H1 (cell line): ENCODE data around the gene ITPKB. TPM values are rescaled to one million over a fixed set of nuclear protein-coding genes. Genes with fewer than 3 reads are reported as not detected.

ENCODE experiments used
- CTCF ChIA-PET: fragments of 300-600 bp; sonication (Branson Sonifier 250); formaldehyde crosslinking; loops from one replicate; lab custom pipeline; 2021; ENCODE audit not compliant: partially characterized antibody; lab: Charles Lee
- POLR2A ChIA-PET: fragments of 300-600 bp; sonication (Branson Sonifier 250); formaldehyde crosslinking; loops from one replicate; lab custom pipeline; 2021; ENCODE audit warnings: inconsistent platforms; ENCODE audit not compliant: partially characterized antibody; lab: Charles Lee
- DNase-seq, 2 experiments: peaks; one replicate each; pipeline versions ENCODE4 v3.0.0 to v3.0.0-alpha.2; 2010 to 2022; ENCODE audit warnings: low spot score in 2 of 2, low read depth in 1 of 2, mixed read lengths in 1 of 2
- FAIRE-seq: peaks from 2 replicates; lab custom pipeline; 2011; peaks lifted over from hg19 to GRCh38; lab: Jason Lieb, UNC
- H2AFZ ChIP-seq: 2 replicates; pipeline ENCODE4 v1.8.1; 2012; ENCODE audit warnings: low read length, inconsistent platforms
- H2AK5ac ChIP-seq: 2 replicates; pipeline ENCODE4 v1.6.1; 2013; ENCODE audit warnings: low read depth, low read length
- H2BK120ac ChIP-seq: replicated peaks from 2 replicates; pipeline ENCODE3; 2013; ENCODE audit warnings: low read depth, low read length, inconsistent platforms
- H2BK12ac ChIP-seq: 2 replicates; pipeline ENCODE4 v1.6.1; 2013; ENCODE audit warnings: low read depth, low read length
- H2BK15ac ChIP-seq: 2 replicates; pipeline ENCODE4 v1.6.1; 2013; ENCODE audit warnings: low read length
- H2BK20ac ChIP-seq: 2 replicates; pipeline ENCODE4 v1.6.1; 2013; ENCODE audit warnings: low read length
- H2BK5ac ChIP-seq: 2 replicates; pipeline ENCODE4 v1.6.1; 2013; ENCODE audit warnings: low read depth, low read length
- H3K14ac ChIP-seq: 2 replicates; pipeline ENCODE4 v1.6.1; 2013; ENCODE audit warnings: inconsistent platforms; ENCODE audit not compliant: insufficient read length
- H3K18ac ChIP-seq: 2 replicates; pipeline ENCODE4 v1.6.1; 2013; ENCODE audit warnings: low read length; ENCODE audit errors: extremely low read depth
- H3K23ac ChIP-seq: 2 replicates; pipeline ENCODE4 v1.6.1; 2013; ENCODE audit warnings: inconsistent platforms; ENCODE audit not compliant: insufficient read length
- H3K23me2 ChIP-seq: 2 replicates; pipeline ENCODE4 v1.6.1; 2013; ENCODE audit warnings: low read depth, low read length
- H3K27ac ChIP-seq: 2 replicates; pipeline ENCODE4 v1.6.1; 2011; ENCODE audit warnings: low read depth, low read length, inconsistent platforms
- H3K27me3 ChIP-seq, 4 experiments: replicated peaks in 1 of 4; 1 replicate in 1 of 4; 2 replicates in 3 of 4; pipeline versions ENCODE4 v1.6.1 to v1.8.1; 2011 to 2013; ENCODE audit warnings: low read length in 3 of 4, mild to moderate bottlenecking in 3 of 4, inconsistent platforms in 2 of 4, mixed read lengths in 2 of 4, moderate library complexity in 1 of 4; ENCODE audit not compliant: control insufficient read depth in 3 of 4, insufficient read depth in 3 of 4; ENCODE audit errors: extremely low read depth in 1 of 4
- H3K36me3 ChIP-seq, 4 experiments: 2 replicates each; pipeline versions ENCODE4 v1.6.1 to v1.8.1; 2011 to 2013; ENCODE audit warnings: mild to moderate bottlenecking in 4 of 4, low read length in 3 of 4, moderate library complexity in 2 of 4, control low read depth in 1 of 4, inconsistent platforms in 1 of 4; ENCODE audit not compliant: insufficient read depth in 4 of 4, control insufficient read depth in 2 of 4
- H3K4ac ChIP-seq: replicated peaks from 2 replicates; pipeline ENCODE3; 2013; ENCODE audit warnings: low read length, low read depth, mixed read lengths, inconsistent platforms; ENCODE audit not compliant: insufficient read length
- H3K4me1 ChIP-seq, 4 experiments: replicated peaks in 1 of 4; 1 replicate in 1 of 4; 2 replicates in 3 of 4; pipeline versions ENCODE4 v1.6.1 to v1.8.1; 2011 to 2013; ENCODE audit warnings: low read length in 3 of 4, inconsistent platforms in 2 of 4, mixed read lengths in 1 of 4; ENCODE audit not compliant: insufficient read depth in 4 of 4, control insufficient read depth in 3 of 4
- H3K4me2 ChIP-seq, 2 experiments: 2 replicates each; pipeline versions ENCODE4 v1.6.1 to v1.8.1; 2011 to 2013; ENCODE audit warnings: low read depth in 2 of 2, low read length in 2 of 2, control low read depth in 1 of 2, inconsistent platforms in 1 of 2, mild to moderate bottlenecking in 1 of 2; ENCODE audit not compliant: insufficient read depth in 1 of 2
- H3K4me3 ChIP-seq, 4 experiments: fragments of 200-600, 300-600 bp in 1 of 4; sonication (generic), shearing (Covaris generic), sonication (Bioruptor Twin) in 1 of 4; 2 replicates each; pipeline versions ENCODE4 v1.5.1 to v1.8.1; 2011 to 2016; ENCODE audit warnings: low read length in 4 of 4, low read depth in 3 of 4, control low read depth in 2 of 4, inconsistent platforms in 2 of 4, mild to moderate bottlenecking in 2 of 4, mixed read lengths in 1 of 4, moderate library complexity in 1 of 4; ENCODE audit not compliant: insufficient read depth in 2 of 4; ENCODE audit errors: extremely low read depth in 1 of 4
- H3K56ac ChIP-seq: replicated peaks from 2 replicates; pipeline ENCODE3; 2013; ENCODE audit warnings: low read depth, mild to moderate bottlenecking, mixed read lengths, low read length, inconsistent platforms; ENCODE audit not compliant: insufficient read length
- H3K79me1 ChIP-seq: 2 replicates; pipeline ENCODE4 v1.6.1; 2013; ENCODE audit warnings: low read depth, low read length, control low read depth
- H3K79me2 ChIP-seq, 2 experiments: 2 replicates each; pipeline versions ENCODE4 v1.6.1 to v1.8.1; 2012 to 2013; ENCODE audit warnings: low read length in 2 of 2, mild to moderate bottlenecking in 2 of 2, inconsistent platforms in 1 of 2; ENCODE audit not compliant: insufficient read depth in 2 of 2, control insufficient read depth in 1 of 2
- H3K9ac ChIP-seq, 4 experiments: replicated peaks in 1 of 4; 1 replicate in 1 of 4; 2 replicates in 3 of 4; pipeline versions ENCODE4 v1.6.1 to v1.8.1; 2011 to 2013; ENCODE audit warnings: low read depth in 3 of 4, low read length in 3 of 4, control low read depth in 2 of 4, mild to moderate bottlenecking in 2 of 4, moderate library complexity in 2 of 4, inconsistent platforms in 1 of 4; ENCODE audit errors: extremely low read depth in 1 of 4
- H3K9me3 ChIP-seq, 2 experiments: 2 replicates each; pipeline versions ENCODE4 v1.6.1 to v1.8.1; 2012 to 2013; ENCODE audit warnings: mild to moderate bottlenecking in 2 of 2, moderate library complexity in 2 of 2, control low read depth in 1 of 2, inconsistent platforms in 1 of 2, low read depth in 1 of 2, low read length in 1 of 2, mixed read lengths in 1 of 2; ENCODE audit not compliant: insufficient read depth in 2 of 2
- H4K20me1 ChIP-seq, 2 experiments: replicated peaks in 1 of 2; 2 replicates each; pipeline versions ENCODE3 to v1.8.1; 2011 to 2013; ENCODE audit warnings: inconsistent platforms in 2 of 2, low read length in 2 of 2, mild to moderate bottlenecking in 1 of 2; ENCODE audit not compliant: insufficient read depth in 2 of 2, control insufficient read depth in 1 of 2
- H4K5ac ChIP-seq: 2 replicates; pipeline ENCODE4 v1.6.1; 2013; ENCODE audit warnings: low read length, low read depth, mixed read lengths, inconsistent platforms; ENCODE audit not compliant: insufficient read length
- H4K8ac ChIP-seq: 2 replicates; pipeline ENCODE4 v1.8.0; 2013; ENCODE audit warnings: mild to moderate bottlenecking, moderate library complexity, low read length, inconsistent platforms; ENCODE audit not compliant: insufficient read depth; ENCODE audit errors: extremely low read depth
- H4K91ac ChIP-seq: replicated peaks from 2 replicates; pipeline ENCODE3; 2013; ENCODE audit warnings: low read length, mixed read lengths, inconsistent platforms; ENCODE audit not compliant: insufficient read length
- FOSL1 ChIP-seq: IDR thresholded peaks from 2 replicates; pipeline ENCODE4 v1.6.1; 2011; ENCODE audit warnings: mild to moderate bottlenecking, low read depth, low read length, moderate library complexity; ENCODE audit not compliant: insufficient read depth
- KDM4A ChIP-seq: IDR thresholded peaks from one replicate; pipeline ENCODE4 v1.7.1; 2012; ENCODE audit warnings: low read depth, mild to moderate bottlenecking, moderate library complexity, low read length, inconsistent platforms; ENCODE audit not compliant: severe bottlenecking
- WGBS, 2 experiments: shearing (Covaris generic) in 1 of 2; methylation state at CpG; one replicate each; pipeline versions ENCODE4 v1.1.6 to v1.1.7; 2013 to 2015; ENCODE audit warnings: low lambda C conversion rate in 2 of 2, mixed read lengths in 2 of 2, inconsistent platforms in 1 of 2, low coverage in 1 of 2, missing lambda C conversion rate in 1 of 2; ENCODE audit not compliant: insufficient replicate concordance in 2 of 2, insufficient coverage in 1 of 2, insufficient read length in 1 of 2; ENCODE audit errors: extremely low coverage in 1 of 2, missing lambda C conversion rate in 1 of 2; 5-methylcytosine and 5-hydroxymethylcytosine counted together
- polyA plus RNA-seq, 7 experiments: library from polyadenylated mRNA; depleted of rRNA in 3 of 7; stranded (reverse) in 5 of 7; unstranded in 2 of 7; fragments of >200 nt in 5 of 7; fragments of 200-250 nt in 2 of 7; gene quantifications; 1 replicate in 5 of 7; 2 replicates in 1 of 7; 4 replicates in 1 of 7; pipeline versions ENCODE4 v1.2.1 to v1.2.3, GENCODE V29; 2011 to 2013; ENCODE audit warnings: missing spikeins in 2 of 7, mixed read lengths in 2 of 7
- total RNA-seq: library from RNA; stranded (reverse); fragmentation: NEBNext Ultra II Directional; extraction: Animal tissue kit (Norgen Biotek cat#: 25700); gene quantifications from 2 replicates; pipeline ENCODE4 v1.2.1, GENCODE V29; 2021

Gene ITPKB
- total and polyA plus RNA-seq, 2 of the 8 experiments (the other 6 are each of a cell fraction or from before 2014, with no cell fraction given), result 1.7 to 4.8 TPM

DNA sequence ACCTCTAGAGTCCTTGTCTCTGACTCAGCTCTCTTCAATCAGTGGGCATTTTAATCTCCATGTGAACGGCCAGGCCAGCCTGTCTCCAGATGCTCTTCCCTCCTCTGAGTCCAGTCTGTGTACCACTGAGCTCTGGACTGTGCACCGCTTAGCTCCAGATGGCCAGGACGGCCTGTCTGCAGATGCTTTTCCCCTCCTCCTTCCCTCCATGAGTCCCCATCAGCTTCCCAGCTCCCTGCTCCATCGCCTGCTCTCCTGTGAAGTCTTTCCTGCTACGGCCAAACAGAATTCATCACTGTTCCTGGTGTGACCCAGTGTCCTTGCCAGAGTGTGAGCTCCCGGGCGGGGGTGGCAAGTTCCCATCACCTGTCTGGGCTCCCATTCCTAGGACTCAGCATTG lies 148.5 kb downstream of the ITPKB start:
- Histone ChIP-seq H3K9me3 (0 out of 4 replicates have a peak, but pooled peaks cover 0 to 3% of the 10 kb centered on the region in 2 experiments), H3K14ac (no peak overlapping the region), H3K79me2 (no peaks in the 10 kb centered on the region), H4K91ac (peak overlapping the region; percentile 44), H2AFZ (no peak overlapping the region), H3K23ac (no peak overlapping the region), H2BK120ac (no peak overlapping the region), H3K36me3 (no peaks in the 10 kb centered on the region), H4K5ac (no peak overlapping the region), H2BK15ac (0 out of 2 replicates have a peak overlapping the region, but pooled peaks have one; percentile 84), H3K27me3 (no peaks in the 10 kb centered on the region), H3K9ac (no peak overlapping the region; a peak in 1 of 7 replicates), H2AK5ac (no peak overlapping the region), H4K8ac (0 out of 2 replicates have a peak overlapping the region, but pooled peaks have one; percentile 26), H3K4me3 (no peak overlapping the region), H3K56ac (no peak overlapping the region), H3K27ac (no peak overlapping the region), H2BK20ac (no peak overlapping the region), H3K4me2 (no peak overlapping the region), H4K20me1 (no peaks in the 10 kb centered on the region), H3K79me1 (no peaks in the 10 kb centered on the region), H3K23me2 (0 out of 2 replicates have a peak, but pooled peaks cover 2% of the 10 kb centered on the region), H3K4me1 (peaks cover 0 to 7% (median 0%) of the 10 kb centered on the region in 4 experiments; a peak in 3 of 7 replicates), H3K4ac (no peak overlapping the region), H2BK5ac (no peak overlapping the region), H3K18ac (no peak overlapping the region), H2BK12ac (no peak overlapping the region)
- POLR2A ChIA-PET, result no interaction called here
- no peak for FAIRE-seq
- CTCF ChIA-PET, result interaction anchor here (0.9 to 1.5 kb wide), 2 partner anchors 18 to 146 kb away, joined by 3 to 4 read pairs; no protein-coding TSS in a partner anchor
- TF ChIP-seq KDM4A, result no peak
- no peak for TF ChIP-seq FOSL1
- DNase-seq, result no peak
- WGBS, 2 experiments, result 88% methylated on average over 7 of the region's 7 CpGs; no CpG with 5 or more reads in 1 of the 2 experiments
